CD4-positive, alpha-beta T cell treated with Interleukin-4 for 1 hour (primary cell): Measurements from ENCODE around the gene RASA3.
A peak's percentile ranks its signal among the peaks of the same experiment; 100 is the strongest.

Experiments used
- DNase-seq, 2 donors: peaks; one replicate each; pipeline ENCODE4 v3.0.0-alpha.2; 2020 to 2022

The RASA3 gene

DNA sequence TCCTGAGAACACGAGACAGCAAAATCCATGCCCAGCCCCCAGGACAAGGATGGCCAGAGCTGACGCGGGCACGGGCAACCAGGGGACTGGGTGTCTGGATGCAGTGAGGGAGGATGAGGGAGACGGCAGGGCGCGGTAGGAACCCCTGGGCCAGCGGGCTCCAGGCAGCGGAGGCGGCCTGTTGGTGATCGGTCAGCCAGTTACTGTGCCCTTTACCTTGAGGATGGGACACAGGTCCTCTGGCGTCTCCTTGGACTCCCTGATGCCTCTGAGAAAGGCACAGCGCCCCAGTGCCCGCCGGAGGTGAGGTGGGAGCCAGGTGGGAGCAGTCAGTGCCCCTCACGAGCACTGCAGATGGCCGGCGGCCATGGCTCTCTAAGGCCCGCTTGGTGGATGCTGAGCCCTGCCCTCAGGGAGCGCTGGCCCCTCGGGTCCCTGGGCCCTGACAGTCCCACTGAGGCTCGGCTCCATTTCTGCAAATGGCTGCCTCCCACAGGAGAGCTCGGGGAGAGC, 189.8 kb downstream of the RASA3 start:
- DNase-seq: no peak

DNA sequence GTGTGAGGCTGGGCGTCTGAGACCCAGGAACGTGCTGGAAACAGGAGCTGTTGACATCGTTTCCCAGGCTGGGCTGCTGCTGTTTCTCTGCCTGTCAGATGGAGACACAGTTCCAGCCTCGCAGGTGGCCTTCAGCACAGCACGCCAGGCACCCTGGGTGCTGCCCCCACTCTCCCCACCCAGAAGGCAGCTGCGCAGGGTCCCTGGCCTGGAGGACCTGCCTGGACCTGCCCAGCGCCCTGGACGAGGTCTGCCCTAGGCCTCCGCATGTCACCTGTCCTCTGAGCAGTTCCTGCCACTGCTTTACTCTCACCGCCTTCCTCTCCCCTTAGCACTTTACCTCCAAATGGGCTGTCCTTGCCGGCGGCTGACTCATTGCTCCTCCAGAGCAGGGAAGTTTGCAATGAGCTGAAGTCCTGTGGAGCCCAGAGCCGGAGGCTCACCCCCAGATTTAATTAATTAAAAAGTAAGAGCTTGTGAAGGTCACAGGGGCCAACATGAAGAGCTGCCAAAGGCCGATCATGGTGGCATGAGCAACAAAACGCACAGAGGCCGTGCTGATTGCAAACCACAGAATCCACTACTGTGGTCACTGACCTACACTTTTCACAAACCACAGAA, 190.7 kb downstream of the RASA3 start:
- DNase-seq: no peak

GRCh38 chr13:113939944-113940297, 192.5 kb downstream of the RASA3 start:
- DNase-seq: no peak

- no peak for DNase-seq
Measured at GRCh38 chr13:113939129-113939943, 193.1 kb downstream of the RASA3 start.

GRCh38 chr13:113938716-113939115, 193.7 kb downstream of the RASA3 start:
- DNase-seq: no peak

GRCh38 chr13:113938246-113938645, 194.2 kb downstream of the RASA3 start:
- DNase-seq: no peak

GRCh38 chr13:113937527-113938180, 194.8 kb downstream of the RASA3 start:
- DNase-seq: no peak

DNA sequence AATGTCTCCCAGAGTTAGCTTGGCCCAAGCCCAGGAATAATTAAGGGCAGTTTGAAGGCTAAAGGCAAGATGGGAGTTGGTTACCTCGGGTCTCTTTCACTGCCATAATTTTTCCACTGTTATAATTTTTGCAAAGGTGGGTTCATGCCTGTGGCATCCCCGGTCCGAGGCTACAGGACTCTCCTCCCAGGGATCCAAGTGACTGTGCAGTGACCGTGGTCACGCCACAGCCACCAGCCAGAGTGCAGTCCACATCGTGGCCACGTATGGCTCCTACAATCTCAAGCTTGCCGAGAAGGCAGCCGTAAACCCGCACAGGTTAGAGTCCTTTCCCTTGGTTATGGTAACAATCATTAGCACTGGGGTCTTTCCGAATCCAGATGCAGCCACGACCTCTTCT, 195.3 kb downstream of the RASA3 start:
- DNase-seq: no peak

GRCh38 chr13:113936166-113936965, 196.1 kb downstream of the RASA3 start:
- no peak for DNase-seq

GRCh38 chr13:113935001-113935844, 197.2 kb downstream of the RASA3 start:
- DNase-seq: no peak

GRCh38 chr13:113934576-113934975, 197.8 kb downstream of the RASA3 start:
- DNase-seq: no peak

DNA sequence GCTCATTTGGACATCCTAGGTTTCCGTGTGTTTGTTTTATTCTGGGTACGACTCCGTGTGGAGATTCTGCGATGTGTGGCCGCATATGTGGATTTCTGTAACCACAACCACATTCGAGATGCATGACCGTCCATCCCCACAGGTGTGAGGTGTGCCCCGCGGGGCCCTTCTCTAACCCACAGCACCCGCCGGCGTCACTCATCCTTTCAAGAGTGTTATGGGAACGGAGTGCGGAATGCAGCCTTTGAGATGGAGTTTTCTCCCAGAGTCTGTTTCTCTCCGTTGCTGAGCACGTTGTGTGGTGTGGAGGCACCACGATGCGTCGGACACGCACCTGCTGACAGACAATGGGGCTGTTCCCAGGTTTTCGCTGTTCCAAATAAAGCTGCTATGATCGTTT, 198.5 kb downstream of the RASA3 start:
- DNase-seq: no peak

- no peak for DNase-seq
Measured at GRCh38 chr13:113931841-113932459, 200.5 kb downstream of the RASA3 start.

DNA sequence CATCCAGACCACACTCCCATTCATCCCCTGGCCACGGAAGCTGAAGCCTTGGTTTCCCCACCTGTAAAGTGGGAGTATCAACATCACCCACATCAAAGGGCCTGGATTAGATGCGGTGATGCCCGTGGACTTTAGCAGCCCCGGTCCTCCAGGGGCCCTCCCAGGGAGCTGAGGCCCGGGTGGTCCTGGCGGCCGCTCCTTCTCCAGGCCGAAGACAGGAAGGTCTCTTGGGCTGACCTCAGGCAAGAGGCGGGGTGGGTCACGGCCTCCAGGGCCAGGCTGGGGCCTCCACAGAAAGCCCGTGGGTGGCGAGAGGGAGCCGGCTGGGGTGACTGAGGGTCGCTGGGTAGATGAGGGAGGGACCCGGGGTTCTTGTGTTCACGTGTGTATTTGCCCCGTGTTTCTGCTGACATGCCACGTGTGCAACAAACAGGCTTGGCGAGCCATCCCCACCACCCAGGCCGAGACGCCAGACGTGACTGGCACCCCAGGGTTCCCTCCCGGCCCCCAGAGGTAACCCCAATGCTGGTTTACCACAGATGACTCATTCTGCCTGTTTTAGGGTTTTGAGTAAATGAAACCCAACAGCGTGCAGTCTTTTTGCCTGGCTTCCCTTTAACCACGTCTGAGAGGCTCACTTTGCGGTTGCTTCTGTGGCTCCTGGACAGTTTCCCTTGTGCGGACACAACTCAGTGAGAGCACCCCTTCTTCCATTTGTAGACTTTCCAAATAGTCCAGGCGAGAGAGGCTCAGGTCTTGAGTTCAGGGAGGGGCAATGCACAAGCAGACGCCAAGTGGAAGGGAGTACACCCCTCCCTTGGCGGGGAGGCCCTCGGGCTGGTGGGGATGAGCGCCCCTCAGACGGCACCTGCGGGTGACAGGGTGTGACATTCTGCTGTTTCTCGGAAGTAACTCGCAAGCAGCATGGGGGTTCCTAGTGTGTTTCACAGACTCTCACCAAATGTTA, 201.5 kb downstream of the RASA3 start:
- peak; percentile 36 to 68 for DNase-seq

- DNase-seq: no peak
Measured at GRCh38 chr13:113929628-113930615, 202.5 kb downstream of the RASA3 start.

DNA sequence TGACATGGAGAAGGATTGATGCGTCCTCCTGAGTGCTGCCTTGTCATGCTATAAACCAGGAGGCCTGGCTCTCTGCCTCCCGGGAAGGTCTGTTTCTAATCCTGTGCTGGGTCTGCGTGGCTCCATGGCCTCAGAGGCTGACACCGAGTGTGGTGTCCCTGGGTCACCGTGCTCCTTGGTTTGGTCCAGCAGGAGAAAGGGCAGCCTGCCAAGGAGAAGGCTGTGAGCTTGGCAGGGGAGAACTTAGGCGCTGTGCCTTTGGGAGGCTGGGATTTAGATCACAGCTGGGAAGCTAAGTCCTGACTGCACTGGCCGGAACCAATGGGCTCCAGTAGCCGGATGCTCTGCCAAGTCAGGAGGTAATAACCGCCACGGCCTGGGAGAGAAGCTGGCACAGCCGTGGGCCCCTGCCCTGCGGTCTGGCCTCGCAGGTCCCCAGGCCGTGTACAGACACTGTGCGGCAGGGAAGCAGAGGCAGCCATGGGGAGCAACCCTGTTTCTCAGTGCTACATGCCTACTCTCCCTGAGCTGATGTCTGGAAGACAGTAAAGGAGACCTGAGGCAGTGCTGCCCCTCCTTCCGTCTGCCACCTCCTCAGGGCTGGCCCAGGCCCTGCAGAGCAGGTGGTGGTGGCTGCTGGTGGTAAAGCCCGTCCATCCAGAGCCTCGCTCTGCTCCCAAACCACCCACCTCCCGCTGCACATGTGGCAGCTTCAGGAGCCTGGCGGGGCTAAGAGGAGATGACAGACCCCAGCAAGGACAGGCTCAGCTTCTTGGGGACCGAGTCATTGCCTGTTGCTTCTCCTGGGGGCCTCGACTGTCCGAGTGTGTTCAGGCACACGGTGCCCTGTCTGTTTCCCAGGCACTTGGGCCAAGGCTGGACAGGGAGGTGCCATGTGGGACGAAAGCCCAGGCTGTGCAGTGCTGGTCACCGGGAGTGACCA, 203.5 kb downstream of the RASA3 start:
- no peak for DNase-seq
